SU-DHL-6 (cell line): ENCODE measurements around the gene EPS8.

Source experiments
- EZH2phosphoT487 ChIP-seq: fragments of 200-600 bp; sonication (generic), shearing (Covaris generic); conservative IDR thresholded peaks from 2 replicates; pipeline ENCODE4 v1.6.1; 2018; ENCODE audit warnings: mild to moderate bottlenecking, antibody characterized with exemption, low read length, moderate library complexity, mixed read lengths
- TF ChIP-seq, protein P1 (sequence below): fragments of 200-600 bp; sonication (generic); IDR thresholded peaks from one replicate; pipeline ENCODE4 v1.5.1; 2017; ENCODE audit warnings: antibody characterized with exemption, mild to moderate bottlenecking, low read length, moderate library complexity; ENCODE audit not compliant: insufficient read depth, poor library complexity, severe bottlenecking

DNA sequence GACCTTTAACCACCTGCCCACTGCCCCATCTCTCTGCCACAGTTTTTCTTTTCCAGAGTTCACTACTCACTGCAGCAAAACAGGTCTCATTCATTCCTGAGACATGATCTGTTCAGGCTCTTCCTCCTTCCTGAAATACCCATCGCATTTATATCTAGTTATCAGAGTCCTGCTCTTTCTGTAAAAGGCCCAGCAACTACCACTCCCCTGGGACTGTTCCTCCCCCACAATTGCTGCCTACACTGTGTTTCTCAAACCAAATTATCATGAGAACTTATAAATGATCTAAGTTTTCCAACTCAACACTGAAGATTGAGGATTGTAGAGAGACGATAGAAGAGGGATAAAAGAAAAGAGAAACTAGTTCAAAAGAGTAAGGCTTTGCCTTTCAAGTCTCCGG lies 40.8 kb upstream of the EPS8 start:
- TF ChIP-seq, protein P1, sequence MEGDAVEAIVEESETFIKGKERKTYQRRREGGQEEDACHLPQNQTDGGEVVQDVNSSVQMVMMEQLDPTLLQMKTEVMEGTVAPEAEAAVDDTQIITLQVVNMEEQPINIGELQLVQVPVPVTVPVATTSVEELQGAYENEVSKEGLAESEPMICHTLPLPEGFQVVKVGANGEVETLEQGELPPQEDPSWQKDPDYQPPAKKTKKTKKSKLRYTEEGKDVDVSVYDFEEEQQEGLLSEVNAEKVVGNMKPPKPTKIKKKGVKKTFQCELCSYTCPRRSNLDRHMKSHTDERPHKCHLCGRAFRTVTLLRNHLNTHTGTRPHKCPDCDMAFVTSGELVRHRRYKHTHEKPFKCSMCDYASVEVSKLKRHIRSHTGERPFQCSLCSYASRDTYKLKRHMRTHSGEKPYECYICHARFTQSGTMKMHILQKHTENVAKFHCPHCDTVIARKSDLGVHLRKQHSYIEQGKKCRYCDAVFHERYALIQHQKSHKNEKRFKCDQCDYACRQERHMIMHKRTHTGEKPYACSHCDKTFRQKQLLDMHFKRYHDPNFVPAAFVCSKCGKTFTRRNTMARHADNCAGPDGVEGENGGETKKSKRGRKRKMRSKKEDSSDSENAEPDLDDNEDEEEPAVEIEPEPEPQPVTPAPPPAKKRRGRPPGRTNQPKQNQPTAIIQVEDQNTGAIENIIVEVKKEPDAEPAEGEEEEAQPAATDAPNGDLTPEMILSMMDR = no peak
- TF ChIP-seq EZH2phosphoT487 = no peak
